CD4-positive, CD25-positive, alpha-beta regulatory T cell (primary cell): ENCODE data around the gene VDR. TPM values are rescaled to one million over a fixed set of nuclear protein-coding genes. Genes with fewer than 3 reads are reported as not detected.

Source experiments
- ATAC-seq, 2 donors: fragments of 150-1000 bp; cut with Tn5 transposase; one replicate each; pipeline ENCODE4 v1.10.0; 2021; ENCODE audit warnings: low read depth in 2 of 2, moderate number of reproducible peaks in 2 of 2, moderate library complexity in 1 of 2
- DNase-seq, 3 donors: peaks; one replicate each; pipeline versions ENCODE4 v3.0.0 to v3.0.0-alpha.2; 2012 to 2022; ENCODE audit warnings: mixed read lengths in 1 of 3
- H3K27ac ChIP-seq: one replicate; pipeline ENCODE4 v1.7.0; 2013; ENCODE audit warnings: mild to moderate bottlenecking, low read length; ENCODE audit not compliant: insufficient read depth, poor library complexity, severe bottlenecking
- H3K27me3 ChIP-seq: one replicate; pipeline ENCODE4 v1.7.0; 2013; ENCODE audit warnings: low read length; ENCODE audit not compliant: control insufficient read depth, insufficient read depth
- H3K36me3 ChIP-seq: one replicate; pipeline ENCODE4 v1.7.0; 2013; ENCODE audit warnings: mild to moderate bottlenecking, low read length, moderate library complexity; ENCODE audit not compliant: control insufficient read depth, insufficient read depth
- H3K4me1 ChIP-seq: 2 replicates; pipeline ENCODE4 v1.7.0; 2013; ENCODE audit warnings: mild to moderate bottlenecking, low read length; ENCODE audit not compliant: insufficient read depth, control insufficient read depth, poor library complexity, severe bottlenecking
- H3K4me3 ChIP-seq: one replicate; pipeline ENCODE4 v1.7.0; 2013; ENCODE audit warnings: low read depth, mild to moderate bottlenecking, low read length, moderate library complexity
- H3K9me3 ChIP-seq, 2 experiments: 1 replicate in 1 of 2; 2 replicates in 1 of 2; pipeline ENCODE4 v1.7.0; 2013; ENCODE audit warnings: low read length in 2 of 2, mild to moderate bottlenecking in 1 of 2, moderate library complexity in 1 of 2; ENCODE audit not compliant: control insufficient read depth in 2 of 2
- H3K27ac Mint-ChIP-seq, 3 donors: one replicate each; pipeline ENCODE4 v1.8.0; 2020 to 2022; ENCODE audit warnings: mild to moderate bottlenecking in 3 of 3, mixed read lengths in 3 of 3, moderate library complexity in 2 of 3
- H3K27me3 Mint-ChIP-seq: one replicate; pipeline ENCODE4 v1.8.0; 2022; ENCODE audit warnings: mild to moderate bottlenecking, mixed read lengths
- H3K36me3 Mint-ChIP-seq: one replicate; pipeline ENCODE4 v1.8.0; 2020; ENCODE audit warnings: mixed read lengths
- H3K4me1 Mint-ChIP-seq, 4 donors: one replicate each; pipeline ENCODE4 v1.8.0; 2020 to 2022; ENCODE audit warnings: mixed read lengths in 4 of 4, mild to moderate bottlenecking in 1 of 4
- H3K4me3 Mint-ChIP-seq, 4 donors: one replicate each; pipeline ENCODE4 v1.8.0; 2020 to 2022; ENCODE audit warnings: mild to moderate bottlenecking in 4 of 4, mixed read lengths in 4 of 4, moderate library complexity in 3 of 4
- H3K9me3 Mint-ChIP-seq, 7 donors: one replicate each; pipeline ENCODE4 v1.8.0; 2020 to 2022; ENCODE audit warnings: mixed read lengths in 7 of 7, mild to moderate bottlenecking in 3 of 7, moderate library complexity in 2 of 7
- polyA plus RNA-seq, 4 donors: library from polyadenylated mRNA; unstranded; fragments of 300-500 nt; fragmentation: Illumina TruSeq; gene quantifications; one replicate each; pipeline ENCODE4 v1.2.3, GENCODE V29; 2021
- total RNA-seq: library from RNA; stranded (reverse); gene quantifications from one replicate; pipeline ENCODE4 v1.2.3, GENCODE V29; 2022

VDR gene
- total and polyA plus RNA-seq, 5 donors from 2014 or later: 1.6 to 4.5 (median 2.8) TPM

- H3K36me3 Mint-ChIP-seq: no peaks in the 10 kb centered on the region
- no peak for DNase-seq
- Histone ChIP-seq H3K9me3 (no peaks in the 10 kb centered on the region), H3K27me3 (no peaks in the 10 kb centered on the region), H3K36me3 (no peaks in the 10 kb centered on the region), H3K27ac (no peak overlapping the region), H3K4me1 (peaks cover 11% of the 10 kb centered on the region), H3K4me3 (no peak overlapping the region)
- no peak overlapping the region for H3K4me3 Mint-ChIP-seq
- no peak overlapping the region for H3K27ac Mint-ChIP-seq
- no peaks in the 10 kb centered on the region for H3K9me3 Mint-ChIP-seq
- ATAC-seq: no peak
- peaks cover 5 to 12% (median 10%) of the 10 kb centered on the region in 4 donors for H3K4me1 Mint-ChIP-seq
- H3K27me3 Mint-ChIP-seq: no peaks in the 10 kb centered on the region
Measured at GRCh38 chr12:47841501-47841900, 63.3 kb downstream of the VDR start.

DNA sequence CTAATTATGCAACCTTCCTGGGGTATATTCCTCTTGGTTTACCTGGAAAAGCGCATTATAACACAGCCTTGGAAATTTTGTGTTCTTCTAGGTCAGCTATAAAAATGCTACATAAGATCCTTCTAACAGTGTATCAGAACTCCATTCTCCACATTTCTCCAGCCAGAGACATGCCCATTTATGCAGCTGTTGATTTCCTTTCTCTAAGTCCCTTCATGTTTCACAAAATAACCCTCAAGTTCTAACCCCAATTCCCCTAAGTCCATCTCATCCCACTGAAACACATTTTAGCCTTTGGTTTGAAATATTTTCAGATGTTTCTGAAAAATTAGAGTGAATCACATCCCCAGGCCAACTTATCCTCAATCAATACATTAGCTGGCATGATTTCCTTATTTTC is 64.2 kb downstream of the VDR start:
- Histone ChIP-seq H3K27ac (no peak overlapping the region), H3K4me1 (peaks cover 11% of the 10 kb centered on the region), H3K36me3 (no peaks in the 10 kb centered on the region), H3K4me3 (no peak overlapping the region), H3K27me3 (no peaks in the 10 kb centered on the region), H3K9me3 (no peaks in the 10 kb centered on the region)
- no peak for DNase-seq
- Mint-ChIP-seq H3K36me3 (no peaks in the 10 kb centered on the region), H3K9me3 (no peaks in the 10 kb centered on the region), H3K4me3 (no peak overlapping the region), H3K4me1 (peaks cover 5 to 21% (median 13%) of the 10 kb centered on the region in 4 donors), H3K27me3 (no peaks in the 10 kb centered on the region), H3K27ac (peak overlapping the region in 1 of 3 donors; percentile 52)
- ATAC-seq: no peak

GRCh38 chr12:47839214-47839876 is 65.4 kb downstream of the VDR start:
- no peaks in the 10 kb centered on the region for H3K36me3 Mint-ChIP-seq
- ATAC-seq: no peak
- Histone ChIP-seq H3K4me3 (no peak overlapping the region), H3K36me3 (no peaks in the 10 kb centered on the region), H3K4me1 (peaks cover 17% of the 10 kb centered on the region), H3K9me3 (no peaks in the 10 kb centered on the region), H3K27me3 (no peaks in the 10 kb centered on the region), H3K27ac (no peak overlapping the region)
- no peak overlapping the region for H3K4me3 Mint-ChIP-seq
- H3K27ac Mint-ChIP-seq: no peak overlapping the region
- H3K9me3 Mint-ChIP-seq: no peaks in the 10 kb centered on the region
- no peak for DNase-seq
- H3K4me1 Mint-ChIP-seq: peaks cover 5 to 31% (median 15%) of the 10 kb centered on the region in 4 donors
- no peaks in the 10 kb centered on the region for H3K27me3 Mint-ChIP-seq

DNA sequence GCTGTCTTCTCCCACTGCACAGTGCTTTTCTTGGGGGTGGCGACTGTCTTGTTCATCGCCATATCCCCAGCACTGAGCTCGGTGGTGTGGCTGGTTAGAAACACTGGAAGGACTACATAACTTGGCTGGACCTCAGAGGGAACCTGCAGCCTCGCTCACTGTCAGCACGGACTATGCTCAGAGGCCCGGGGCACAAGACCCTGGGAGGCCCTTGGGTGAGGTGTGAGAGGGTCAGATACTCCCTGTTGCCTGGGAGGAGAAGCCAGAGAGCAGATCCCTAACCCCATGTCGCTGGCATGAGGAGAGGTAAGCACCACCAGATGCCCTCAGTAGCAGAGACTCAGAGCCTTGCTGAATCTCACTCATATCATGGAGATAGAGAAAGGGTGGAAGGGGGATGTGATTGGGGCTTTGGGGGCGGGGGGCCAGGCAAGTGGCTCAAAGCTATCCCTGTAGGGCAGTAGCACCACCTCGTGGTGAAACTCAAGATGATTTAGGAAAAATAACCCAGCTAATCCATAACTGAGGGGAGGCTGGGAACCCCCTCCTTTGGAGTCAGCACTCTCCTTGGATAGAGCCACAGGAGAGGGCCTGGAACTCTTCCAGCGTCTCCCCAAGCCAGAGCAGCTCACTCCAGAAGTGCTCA is 66.4 kb downstream of the VDR start:
- peaks cover 26% of the 10 kb centered on the region for H3K4me1 ChIP-seq
- H3K27me3 ChIP-seq: no peaks in the 10 kb centered on the region
- no peak overlapping the region for H3K27ac ChIP-seq
- no peaks in the 10 kb centered on the region for H3K36me3 Mint-ChIP-seq
- H3K4me3 ChIP-seq: no peak overlapping the region
- peaks cover 11 to 41% (median 24%) of the 10 kb centered on the region in 4 donors for H3K4me1 Mint-ChIP-seq
- no peaks in the 10 kb centered on the region for H3K27me3 Mint-ChIP-seq
- no peaks in the 10 kb centered on the region for H3K9me3 ChIP-seq
- no peak overlapping the region for H3K4me3 Mint-ChIP-seq
- H3K36me3 ChIP-seq: no peaks in the 10 kb centered on the region
- no peak overlapping the region for H3K27ac Mint-ChIP-seq
- no peaks in the 10 kb centered on the region for H3K9me3 Mint-ChIP-seq
- DNase-seq (peak in 2 of 3 donors; percentile 38 to 57), ATAC-seq (peak; percentile 14 to 36)

- H3K4me1 Mint-ChIP-seq: peaks cover 11 to 50% (median 32%) of the 10 kb centered on the region in 4 donors
- peak overlapping the region; percentile 10 for H3K27ac ChIP-seq
- no peaks in the 10 kb centered on the region for H3K9me3 ChIP-seq
- peak overlapping the region in 2 of 3 donors; percentile 34 to 42 for H3K27ac Mint-ChIP-seq
- H3K27me3 ChIP-seq: no peaks in the 10 kb centered on the region
- H3K36me3 ChIP-seq: no peaks in the 10 kb centered on the region
- ATAC-seq (no peak), DNase-seq (peak; percentile 57 to 80 (median 73))
- H3K27me3 Mint-ChIP-seq: no peaks in the 10 kb centered on the region
- no peak overlapping the region for H3K4me3 Mint-ChIP-seq
- no peak overlapping the region for H3K4me3 ChIP-seq
- peaks cover 36% of the 10 kb centered on the region for H3K4me1 ChIP-seq
- H3K36me3 Mint-ChIP-seq: no peaks in the 10 kb centered on the region
- no peaks in the 10 kb centered on the region for H3K9me3 Mint-ChIP-seq
Measured at GRCh38 chr12:47837190-47838171, 67.3 kb downstream of the VDR start.

- DNase-seq: no peak
- H3K4me1 ChIP-seq: peaks cover 50% of the 10 kb centered on the region
- H3K4me1 Mint-ChIP-seq: peaks cover 19 to 66% (median 44%) of the 10 kb centered on the region in 4 donors
- H3K27me3 ChIP-seq: no peaks in the 10 kb centered on the region
- no peaks in the 10 kb centered on the region for H3K9me3 ChIP-seq
- H3K4me3 Mint-ChIP-seq: peak overlapping the region in 2 of 4 donors; percentile 5 to 64
- no peak for ATAC-seq
- peak overlapping the region; percentile 26 to 43 (median 29) for H3K27ac Mint-ChIP-seq
- no peaks in the 10 kb centered on the region for H3K36me3 Mint-ChIP-seq
- no peaks in the 10 kb centered on the region for H3K27me3 Mint-ChIP-seq
- no peak overlapping the region for H3K27ac ChIP-seq
- no peaks in the 10 kb centered on the region for H3K9me3 Mint-ChIP-seq
- H3K4me3 ChIP-seq: no peak overlapping the region
- H3K36me3 ChIP-seq: no peaks in the 10 kb centered on the region
Measured at GRCh38 chr12:47835831-47836155, 69.0 kb downstream of the VDR start.

GRCh38 chr12:47835006-47835830 is 69.6 kb downstream of the VDR start:
- peak overlapping the region in 1 of 4 donors; percentile 64 for H3K4me3 Mint-ChIP-seq
- DNase-seq (no peak), ATAC-seq (no peak)
- no peaks in the 10 kb centered on the region for H3K9me3 Mint-ChIP-seq
- H3K27ac Mint-ChIP-seq: peak overlapping the region; percentile 52 to 97 (median 97)
- no peak overlapping the region for H3K27ac ChIP-seq
- no peaks in the 10 kb centered on the region for H3K27me3 Mint-ChIP-seq
- H3K4me1 ChIP-seq: peaks cover 55% of the 10 kb centered on the region
- no peaks in the 10 kb centered on the region for H3K36me3 ChIP-seq
- H3K4me1 Mint-ChIP-seq: peaks cover 19 to 72% (median 46%) of the 10 kb centered on the region in 4 donors
- no peaks in the 10 kb centered on the region for H3K36me3 Mint-ChIP-seq
- H3K4me3 ChIP-seq: no peak overlapping the region
- no peaks in the 10 kb centered on the region for H3K27me3 ChIP-seq
- H3K9me3 ChIP-seq: no peaks in the 10 kb centered on the region
